ACC112 (cell line): ENCODE results near the gene CD79B.

Experiments
- H2AFZ ChIP-seq: fragments of 200-600 bp; sonication (generic); one replicate; pipeline ENCODE4 v1.6.0; 2017; ENCODE audit warnings: antibody characterized with exemption, low read length; ENCODE audit not compliant: unreplicated experiment
- H3K27ac ChIP-seq: fragments of 200-600 bp; sonication (generic); 2 replicates; pipeline ENCODE4 v1.5.1; 2014; ENCODE audit warnings: low read depth, mild to moderate bottlenecking, antibody characterized with exemption, low read length, moderate library complexity
- H3K27me3 ChIP-seq: fragments of 200-600 bp; sonication (generic); 2 replicates; pipeline ENCODE4 v1.6.1; 2014; ENCODE audit warnings: mild to moderate bottlenecking, antibody characterized with exemption, low read length, moderate library complexity, mixed read lengths; ENCODE audit not compliant: insufficient read depth
- H3K36me3 ChIP-seq: fragments of 200-600 bp; sonication (generic); 2 replicates; pipeline ENCODE4 v1.6.1; 2016; ENCODE audit warnings: mild to moderate bottlenecking, antibody characterized with exemption, low read length, moderate library complexity, mixed read lengths; ENCODE audit not compliant: insufficient read depth
- H3K4me1 ChIP-seq: fragments of 200-600 bp; sonication (generic); one replicate; pipeline ENCODE4 v1.6.1; 2016; ENCODE audit warnings: low read length, mixed read lengths; ENCODE audit not compliant: insufficient read depth, unreplicated experiment, control insufficient read depth
- H3K4me3 ChIP-seq: fragments of 200-600 bp; sonication (generic); 2 replicates; pipeline ENCODE4 v1.5.1; 2014; ENCODE audit warnings: mild to moderate bottlenecking, low read depth, low read length
- H3K79me2 ChIP-seq: fragments of 200-600 bp; sonication (generic); one replicate; pipeline ENCODE4 v1.6.0; 2016; ENCODE audit warnings: low read length; ENCODE audit not compliant: control insufficient read depth, unreplicated experiment, insufficient read depth

CD79B gene

DNA sequence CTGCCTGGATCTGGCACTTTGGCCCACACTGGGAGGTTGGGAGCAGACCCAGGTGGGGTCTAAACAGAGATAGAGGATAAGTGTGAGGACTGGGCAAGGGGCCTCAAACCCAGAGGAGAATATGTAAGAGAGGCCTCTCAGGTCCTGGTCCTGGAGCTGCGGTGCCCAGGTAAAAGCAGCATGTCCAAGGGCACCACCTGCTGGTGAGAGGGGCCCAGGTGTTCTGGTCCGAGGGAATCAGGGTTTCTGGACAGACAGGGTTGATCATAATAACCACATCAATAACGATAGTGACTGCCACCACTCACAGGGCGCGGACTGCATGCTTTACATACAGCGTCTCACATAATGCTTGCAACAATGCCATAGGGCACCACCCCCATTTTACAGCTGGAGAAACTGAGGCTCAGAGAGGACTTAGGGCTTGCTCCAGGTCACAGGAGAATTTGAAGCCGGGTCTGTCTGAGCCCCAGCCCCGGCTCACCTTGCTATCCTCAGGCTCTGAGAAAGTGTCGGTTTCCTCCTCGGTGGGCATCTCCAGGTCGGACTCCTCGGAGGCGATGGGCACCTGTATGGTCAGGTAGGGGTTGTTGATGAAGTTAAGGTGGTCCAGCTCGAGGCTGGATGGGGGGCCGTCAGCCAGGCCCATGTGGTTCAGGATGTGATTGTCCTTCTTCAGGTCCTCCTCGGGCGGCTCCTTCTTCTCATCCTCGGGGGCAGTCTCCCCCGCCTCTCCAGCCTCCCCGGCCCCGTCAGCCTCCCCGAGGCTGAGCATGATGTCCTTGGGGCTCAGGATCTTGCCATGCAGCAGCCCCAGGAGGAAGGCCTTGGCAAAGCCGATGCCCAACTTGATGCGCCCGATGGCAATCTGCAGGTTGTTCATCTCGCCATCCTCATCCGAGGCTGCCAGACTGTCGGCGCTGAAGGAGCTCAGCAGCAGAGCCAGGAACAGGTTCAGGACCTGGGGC, 19.1 kb upstream of the CD79B start:
- no peak overlapping the region for H3K4me3 ChIP-seq

DNA sequence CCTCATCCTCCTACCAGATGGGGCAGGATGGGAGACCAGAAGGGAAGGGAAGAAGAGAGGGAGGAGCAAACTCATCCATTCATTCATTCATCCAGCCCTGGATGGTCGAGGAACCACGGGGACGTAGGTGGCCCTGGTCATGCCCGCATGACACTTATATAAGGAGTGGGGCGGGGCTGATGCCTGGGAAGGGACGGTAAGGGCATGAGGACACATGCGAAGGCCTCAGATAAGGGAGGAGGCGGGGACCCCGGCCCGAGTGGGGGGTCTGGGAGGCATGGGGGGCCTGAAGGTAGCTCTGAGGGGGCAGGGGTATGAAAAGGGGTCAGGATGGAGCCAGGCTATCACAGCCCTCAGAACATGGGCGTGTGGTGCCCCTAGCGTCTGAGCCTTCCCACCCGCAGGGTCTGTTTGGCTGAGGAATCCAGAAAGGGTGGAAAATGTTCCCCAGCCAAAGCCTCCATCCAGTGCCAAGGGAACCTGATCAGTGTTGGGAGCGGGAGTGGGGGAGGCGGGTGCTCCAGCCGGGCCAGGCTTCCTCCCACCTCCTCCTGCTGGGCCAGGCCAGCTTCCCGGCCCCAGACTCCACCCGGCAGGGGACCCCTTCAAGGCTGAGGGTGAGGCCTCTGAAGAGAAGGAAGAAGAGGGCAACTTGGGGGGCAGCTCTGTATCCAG, 17.6 kb upstream of the CD79B start:
- Histone ChIP-seq H3K4me3 (no peak overlapping the region), H3K36me3 (no peaks in the 10 kb centered on the region), H3K79me2 (no peaks in the 10 kb centered on the region), H3K4me1 (no peaks in the 10 kb centered on the region), H2AFZ (no peak overlapping the region), H3K27ac (no peak overlapping the region), H3K27me3 (no peaks in the 10 kb centered on the region)

More for the DNA sequence above, 19.1 kb upstream of the CD79B start:
- no peaks in the 10 kb centered on the region for H3K79me2 ChIP-seq
- no peak overlapping the region for H3K27ac ChIP-seq
- no peaks in the 10 kb centered on the region for H3K4me1 ChIP-seq
- H3K27me3 ChIP-seq = no peaks in the 10 kb centered on the region
- H2AFZ ChIP-seq = no peak overlapping the region
- H3K36me3 ChIP-seq = no peaks in the 10 kb centered on the region

DNA sequence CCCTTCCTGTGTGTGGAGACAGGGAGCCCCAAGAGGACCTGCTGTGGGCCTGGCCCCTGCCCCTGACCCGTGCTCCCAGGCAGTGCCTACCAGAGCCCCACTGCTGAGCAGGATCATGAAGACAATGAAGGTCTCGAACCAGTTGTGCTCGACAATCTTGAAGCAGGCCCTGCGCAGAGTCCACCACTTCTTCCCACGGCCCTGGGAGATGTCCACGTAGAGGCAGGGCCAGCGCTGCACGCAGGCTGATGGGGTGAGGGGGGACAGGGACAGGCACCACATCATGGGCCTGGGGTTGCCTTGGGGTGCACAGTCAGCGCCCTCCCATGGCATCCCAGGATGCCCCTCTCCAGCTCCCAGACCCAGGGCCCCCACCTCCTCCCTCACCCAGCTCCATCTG, 16.4 kb upstream of the CD79B start:
- no peaks in the 10 kb centered on the region for H3K36me3 ChIP-seq
- H3K4me3 ChIP-seq = no peak overlapping the region
- H3K4me1 ChIP-seq = no peaks in the 10 kb centered on the region
- H3K27me3 ChIP-seq = no peaks in the 10 kb centered on the region
- H2AFZ ChIP-seq = no peak overlapping the region
- no peak overlapping the region for H3K27ac ChIP-seq
- no peaks in the 10 kb centered on the region for H3K79me2 ChIP-seq

DNA sequence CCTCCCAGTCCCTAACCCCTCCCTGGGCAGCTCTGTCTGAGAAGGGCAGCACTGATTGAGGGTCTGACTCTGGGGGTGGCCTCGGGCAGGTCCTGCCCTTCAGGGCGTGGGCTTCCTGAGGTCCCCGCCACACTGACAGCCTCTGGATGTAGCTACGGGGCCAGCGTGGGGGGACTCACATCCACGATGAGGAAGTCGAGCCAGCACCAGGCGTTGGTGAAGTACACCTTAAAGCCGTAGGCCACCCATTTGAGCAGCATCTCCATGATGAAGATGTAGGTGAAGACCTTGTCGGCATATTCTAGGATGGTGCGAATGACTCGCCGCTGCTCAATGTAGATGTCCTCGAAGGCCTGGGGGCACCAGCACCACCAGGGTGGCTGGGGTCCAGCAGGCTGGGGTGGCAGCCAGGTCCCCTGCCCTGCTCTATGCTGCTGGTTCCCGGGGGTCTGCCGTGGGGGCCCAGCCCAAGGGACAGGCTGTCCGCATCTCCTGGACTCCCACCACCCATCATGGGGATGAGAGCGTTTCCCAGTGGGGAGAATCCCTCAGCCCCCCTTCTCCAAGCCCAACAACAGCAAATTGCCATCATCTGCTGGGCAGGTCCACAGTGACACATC, 15.7 kb upstream of the CD79B start:
- no peaks in the 10 kb centered on the region for H3K27me3 ChIP-seq
- no peaks in the 10 kb centered on the region for H3K79me2 ChIP-seq
- no peak overlapping the region for H3K4me3 ChIP-seq
- H3K27ac ChIP-seq = no peak overlapping the region
- H3K4me1 ChIP-seq = no peaks in the 10 kb centered on the region
- H3K36me3 ChIP-seq = no peaks in the 10 kb centered on the region
- H2AFZ ChIP-seq = no peak overlapping the region

DNA sequence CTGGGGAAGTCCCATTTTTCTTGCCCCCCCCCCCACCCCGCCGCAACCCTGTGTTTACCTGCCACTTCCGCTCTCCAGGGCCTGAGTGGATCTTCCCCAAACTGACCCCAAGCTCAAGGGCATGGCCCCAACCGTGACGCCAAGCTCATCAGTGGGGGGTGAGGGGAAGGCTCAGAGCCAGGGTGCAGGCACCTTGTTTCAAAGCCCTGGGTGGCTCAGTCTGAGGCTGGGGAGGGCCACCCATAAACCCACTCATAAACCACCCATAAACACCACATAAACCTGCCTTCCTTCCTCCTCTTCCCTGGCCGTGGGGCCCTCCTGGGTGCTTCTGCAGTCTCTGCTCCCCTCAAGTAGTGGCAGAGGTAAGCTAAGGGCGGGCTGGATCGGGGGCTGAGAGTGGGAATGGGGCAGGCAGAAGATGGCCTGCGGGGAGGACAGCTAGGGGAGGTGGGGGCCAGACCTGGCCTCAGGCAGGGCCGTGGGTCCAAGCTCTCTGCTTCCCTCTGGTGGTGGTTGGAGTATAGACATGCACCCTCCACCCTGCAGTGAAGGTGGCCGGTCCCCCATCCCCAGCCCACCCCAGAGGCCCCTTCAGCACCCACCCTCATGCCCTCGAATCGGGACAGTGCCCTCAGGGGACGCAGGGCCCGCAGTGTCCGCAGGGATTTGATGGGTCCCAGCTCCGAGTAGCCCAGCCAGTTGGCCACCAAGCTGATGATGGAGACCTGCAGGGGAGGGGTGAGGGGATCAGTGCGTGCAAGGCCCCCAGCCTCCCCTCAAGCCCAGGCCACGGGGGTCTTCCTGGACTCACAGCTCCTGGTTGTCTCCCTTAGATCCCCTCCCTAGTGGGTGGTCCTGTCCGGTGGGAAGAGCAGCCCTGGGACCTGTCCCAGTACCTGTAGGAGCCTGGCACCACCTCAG, 14.6 kb upstream of the CD79B start:
- Histone ChIP-seq H3K4me3 (no peak overlapping the region), H3K36me3 (no peaks in the 10 kb centered on the region), H3K27me3 (no peaks in the 10 kb centered on the region), H3K79me2 (no peaks in the 10 kb centered on the region), H3K4me1 (no peaks in the 10 kb centered on the region), H3K27ac (no peak overlapping the region), H2AFZ (no peak overlapping the region)

DNA sequence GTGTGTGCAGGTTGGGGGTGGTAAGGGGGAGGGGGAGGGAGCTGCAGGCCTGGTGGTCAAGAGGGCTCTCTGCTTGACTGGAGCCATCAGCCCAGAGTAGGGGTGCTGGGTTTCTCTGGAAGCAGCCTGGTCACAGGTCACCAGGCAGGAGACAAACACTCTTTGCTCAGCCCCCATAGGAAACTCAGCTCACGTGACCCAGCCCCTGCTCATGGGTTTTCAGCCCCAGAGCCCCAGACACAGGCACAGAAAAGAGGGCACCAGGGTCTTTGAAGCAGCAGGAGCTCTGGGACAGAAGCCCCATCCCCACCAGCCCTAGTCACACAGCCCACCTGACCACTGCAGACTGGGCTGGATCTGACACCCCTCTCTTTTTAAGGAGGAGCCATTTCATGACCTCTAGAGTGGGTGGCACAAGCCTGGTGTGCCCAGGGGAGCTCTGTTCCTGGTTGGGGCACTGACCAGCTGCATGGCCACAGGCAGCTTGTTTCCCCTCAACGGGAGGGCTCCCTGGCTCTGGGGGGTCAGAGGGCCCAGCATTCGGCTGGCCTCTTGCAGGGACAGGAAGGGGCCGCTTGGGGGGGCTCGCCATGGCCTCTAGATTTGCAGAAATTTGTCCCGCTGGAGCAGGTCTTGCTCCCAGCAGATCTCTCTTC, 13.8 kb upstream of the CD79B start:
- no peaks in the 10 kb centered on the region for H3K79me2 ChIP-seq
- no peaks in the 10 kb centered on the region for H3K27me3 ChIP-seq
- H3K4me1 ChIP-seq = no peaks in the 10 kb centered on the region
- no peak overlapping the region for H3K4me3 ChIP-seq
- no peak overlapping the region for H3K27ac ChIP-seq
- H3K36me3 ChIP-seq = no peaks in the 10 kb centered on the region
- H2AFZ ChIP-seq = no peak overlapping the region

DNA sequence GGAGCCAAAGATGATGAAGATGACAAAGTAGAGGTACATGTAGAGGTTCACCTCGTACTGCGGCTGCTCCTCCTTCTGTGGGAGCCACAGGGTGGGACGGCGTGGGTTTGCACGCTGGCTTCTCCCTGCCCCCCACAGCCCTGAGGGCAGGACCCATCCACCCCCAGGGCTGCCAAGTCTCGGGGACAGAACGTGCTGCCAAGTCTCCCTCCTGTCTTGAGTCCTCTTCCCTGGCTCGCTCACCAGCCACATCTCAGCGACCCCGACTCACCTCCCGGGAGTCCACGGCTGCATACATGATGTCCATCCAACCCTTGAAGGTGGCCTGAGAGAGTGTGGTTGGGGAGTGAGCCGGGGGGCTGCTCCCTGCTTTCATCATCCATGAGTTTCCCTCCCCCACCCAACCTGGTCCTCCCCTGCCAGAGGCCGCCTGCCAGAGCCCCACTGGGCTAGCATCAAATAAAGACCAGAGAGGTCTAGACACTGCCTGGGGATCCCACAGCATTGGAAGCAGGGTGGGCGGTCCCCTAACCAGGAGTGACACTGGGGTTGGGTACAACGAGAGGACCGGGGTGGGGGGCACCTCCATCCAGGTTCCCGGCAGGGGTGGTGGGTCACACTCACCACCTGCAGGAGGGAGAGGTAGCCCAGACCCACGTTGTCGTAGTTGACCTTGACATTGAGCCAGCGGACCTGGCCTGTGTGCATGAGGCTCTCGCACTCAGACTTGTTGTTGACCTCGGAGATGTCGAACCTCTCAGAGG, 12.8 kb upstream of the CD79B start:
- no peak overlapping the region for H3K27ac ChIP-seq

DNA sequence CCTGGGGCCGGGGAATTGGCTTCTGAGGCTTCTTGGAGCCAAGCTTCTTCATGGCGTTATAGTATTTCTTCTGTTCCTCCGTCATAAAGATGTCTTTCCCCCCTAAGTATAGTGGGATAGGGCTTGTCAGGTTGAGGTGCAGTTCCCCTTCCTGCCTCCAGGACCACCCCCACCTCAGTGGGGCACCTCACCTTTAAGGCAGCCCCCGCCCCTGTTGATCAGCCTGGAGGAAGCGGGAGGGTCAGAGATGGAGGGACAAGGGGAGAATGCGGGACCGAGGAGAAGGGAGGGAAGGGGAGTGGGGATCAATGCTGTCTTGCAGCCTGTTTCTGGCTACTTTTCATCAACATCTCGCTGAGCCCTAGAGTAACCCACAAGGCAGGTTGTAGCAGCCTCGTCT, 11.6 kb upstream of the CD79B start:
- Histone ChIP-seq H3K27ac (no peak overlapping the region), H3K27me3 (no peaks in the 10 kb centered on the region), H3K4me1 (no peaks in the 10 kb centered on the region), H3K79me2 (no peaks in the 10 kb centered on the region), H3K36me3 (no peaks in the 10 kb centered on the region), H3K4me3 (no peak overlapping the region), H2AFZ (no peak overlapping the region)

More for the DNA sequence above, 12.8 kb upstream of the CD79B start:
- Histone ChIP-seq H2AFZ (no peak overlapping the region), H3K4me3 (no peak overlapping the region), H3K27me3 (no peaks in the 10 kb centered on the region), H3K79me2 (no peaks in the 10 kb centered on the region), H3K36me3 (no peaks in the 10 kb centered on the region), H3K4me1 (no peaks in the 10 kb centered on the region)

DNA sequence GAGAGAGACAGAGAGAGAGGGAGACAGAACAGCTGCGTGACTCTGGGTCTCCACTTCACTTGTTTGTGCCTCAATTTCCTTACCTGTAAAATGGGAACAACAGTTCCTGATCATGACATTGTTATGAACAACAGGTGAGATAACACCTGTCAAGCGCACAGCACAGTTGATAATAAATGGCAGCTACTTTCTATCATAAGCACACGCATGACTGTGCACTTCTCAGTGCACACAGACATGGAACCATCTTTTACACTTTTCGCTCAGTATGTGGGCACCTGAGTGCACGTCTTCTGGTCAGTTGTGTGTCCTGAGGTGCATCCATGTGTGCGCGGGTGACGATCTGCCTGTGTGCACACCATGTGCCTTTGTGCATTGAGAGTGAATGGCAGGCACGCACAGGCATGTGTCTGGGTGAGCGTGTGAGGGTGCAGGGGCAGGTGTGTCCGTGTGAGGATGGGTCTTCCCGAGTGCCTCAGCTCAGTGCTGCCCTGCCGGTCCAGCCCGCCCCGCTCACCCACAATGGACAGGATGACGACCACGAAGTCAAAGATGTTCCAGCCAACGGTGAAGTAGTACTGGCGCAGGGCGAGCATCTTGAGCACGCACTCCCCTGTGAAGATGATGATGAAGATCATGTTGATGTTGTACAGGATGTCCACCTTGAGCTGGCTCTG, 10.3 kb upstream of the CD79B start:
- Histone ChIP-seq H2AFZ (no peak overlapping the region), H3K4me1 (no peaks in the 10 kb centered on the region), H3K36me3 (no peaks in the 10 kb centered on the region), H3K27ac (no peak overlapping the region), H3K27me3 (no peaks in the 10 kb centered on the region), H3K4me3 (no peak overlapping the region), H3K79me2 (no peaks in the 10 kb centered on the region)
